ENCODE results near the gene FCN3. TPM values are rescaled to one million over a fixed set of nuclear protein-coding genes. Genes with fewer than 3 reads are reported as not detected.
"Not testable (repeated sequence)": the region's sequence is repeated elsewhere in the genome, so short reads cannot be mapped to it uniquely, and the experiment has no call there.

FCN3 gene
- polyA plus RNA-seq, 3 donors, result 8.8 to 133 (median 63.9) TPM

DNA sequence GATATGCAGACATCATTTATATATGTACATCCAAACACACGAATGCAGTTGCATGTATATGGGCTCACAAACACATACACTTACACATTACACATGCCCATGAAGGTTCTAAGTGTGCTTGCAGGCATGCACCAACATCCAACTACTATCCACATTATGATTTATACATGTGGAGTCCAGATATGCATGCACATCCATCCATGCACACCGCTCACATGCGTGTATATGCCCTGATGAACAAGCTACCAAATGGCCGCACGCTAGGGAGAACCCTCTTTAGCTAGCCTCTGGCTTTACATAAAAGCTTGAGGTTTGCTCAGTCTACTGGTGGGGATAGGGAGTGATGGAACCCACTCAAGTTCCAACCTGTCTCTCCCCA lies 26.3 kb upstream of the FCN3 start:
- 86 to 91% (median 90%) methylated on average over 5 of the region's 5 CpGs for WGBS, 3 donors
- no peak overlapping the region for H3K27ac ChIP-seq (ENCODE audit: low read depth, low read length)

DNA sequence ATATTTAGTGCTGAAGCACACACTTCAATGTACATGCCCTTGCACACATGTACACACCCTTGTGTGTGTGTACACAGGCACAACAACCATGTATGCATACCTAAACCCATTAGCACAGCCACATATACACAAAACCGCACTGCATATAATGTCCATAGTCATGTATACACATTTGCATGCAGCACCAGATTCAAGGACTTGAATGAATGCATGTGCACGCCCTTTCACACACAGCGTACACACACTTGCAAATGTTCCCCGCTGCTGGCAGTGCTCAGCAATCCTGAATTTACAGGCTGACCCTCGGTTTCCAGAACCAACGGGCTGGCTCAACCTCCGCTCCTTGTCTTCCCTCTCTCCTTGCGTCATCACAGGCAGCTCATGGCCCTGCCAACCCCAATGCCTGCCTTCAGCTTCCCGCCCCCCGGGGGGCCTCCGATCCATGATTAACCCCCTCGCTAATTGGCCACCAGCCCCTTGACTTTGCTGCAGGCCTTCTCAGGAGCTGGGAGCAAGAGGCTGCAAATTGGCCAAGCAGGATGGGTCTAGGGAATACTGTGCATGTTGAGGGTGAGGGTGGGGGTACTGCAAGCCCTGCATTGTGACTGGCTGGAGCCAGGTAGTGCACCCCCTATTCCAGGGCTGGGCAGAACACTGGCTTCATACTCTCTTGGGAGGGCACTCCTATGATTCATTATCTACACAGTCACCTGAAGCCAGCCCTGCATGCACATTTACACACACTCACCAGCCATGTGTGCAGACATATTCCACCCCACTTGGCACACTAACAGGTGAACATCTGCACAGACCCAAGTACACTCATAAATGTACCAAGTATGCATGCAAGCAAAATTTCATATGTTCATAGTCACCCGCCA lies 25.7 kb upstream of the FCN3 start:
- 33 to 51% (median 42%) methylated on average over 13 of the region's 13 CpGs for WGBS, 3 donors
- H3K27ac ChIP-seq (ENCODE audit: low read depth, low read length), result no peak overlapping the region

DNA sequence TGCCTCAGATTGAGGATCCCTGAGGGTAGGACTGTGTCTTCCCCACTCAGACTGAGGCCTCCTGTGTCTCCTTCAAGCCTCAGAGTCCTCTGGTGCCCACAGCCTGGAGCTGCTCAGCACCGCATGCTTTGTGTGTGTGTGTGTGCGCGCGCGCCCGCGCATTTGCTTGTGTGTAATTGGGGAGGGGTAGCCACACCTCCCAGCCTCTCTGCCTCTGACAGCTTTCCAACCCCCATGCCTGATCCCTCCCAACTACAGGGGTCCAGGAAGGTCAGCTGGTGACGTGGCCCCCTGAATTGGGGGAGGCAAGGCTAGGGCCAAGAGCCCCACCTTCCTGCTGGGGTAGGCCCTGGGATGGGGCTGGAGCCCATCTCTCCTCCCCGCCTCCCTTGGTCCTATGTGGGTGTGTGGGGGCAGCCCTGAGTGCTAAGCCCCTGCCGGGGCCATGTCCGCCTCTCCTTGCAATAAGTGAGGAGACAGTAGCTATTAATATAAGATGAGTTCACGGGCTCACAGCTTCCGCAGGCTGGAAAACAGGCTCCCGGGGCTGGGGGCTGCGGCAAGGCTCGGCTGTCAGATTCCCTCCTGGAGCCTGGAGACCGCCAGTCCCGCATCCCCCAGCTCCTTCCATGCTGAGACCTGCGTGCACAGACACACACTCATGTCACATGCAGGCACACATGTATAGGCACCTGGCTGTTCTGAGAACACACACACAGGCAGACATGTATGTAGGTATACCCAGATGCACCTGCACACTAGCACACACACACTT lies 24.8 kb upstream of the FCN3 start:
- WGBS, 3 donors, result 36 to 57% (median 54%) methylated on average over 19 of the region's 19 CpGs
- no peak overlapping the region for H3K27ac ChIP-seq (ENCODE audit: low read depth, low read length)

DNA sequence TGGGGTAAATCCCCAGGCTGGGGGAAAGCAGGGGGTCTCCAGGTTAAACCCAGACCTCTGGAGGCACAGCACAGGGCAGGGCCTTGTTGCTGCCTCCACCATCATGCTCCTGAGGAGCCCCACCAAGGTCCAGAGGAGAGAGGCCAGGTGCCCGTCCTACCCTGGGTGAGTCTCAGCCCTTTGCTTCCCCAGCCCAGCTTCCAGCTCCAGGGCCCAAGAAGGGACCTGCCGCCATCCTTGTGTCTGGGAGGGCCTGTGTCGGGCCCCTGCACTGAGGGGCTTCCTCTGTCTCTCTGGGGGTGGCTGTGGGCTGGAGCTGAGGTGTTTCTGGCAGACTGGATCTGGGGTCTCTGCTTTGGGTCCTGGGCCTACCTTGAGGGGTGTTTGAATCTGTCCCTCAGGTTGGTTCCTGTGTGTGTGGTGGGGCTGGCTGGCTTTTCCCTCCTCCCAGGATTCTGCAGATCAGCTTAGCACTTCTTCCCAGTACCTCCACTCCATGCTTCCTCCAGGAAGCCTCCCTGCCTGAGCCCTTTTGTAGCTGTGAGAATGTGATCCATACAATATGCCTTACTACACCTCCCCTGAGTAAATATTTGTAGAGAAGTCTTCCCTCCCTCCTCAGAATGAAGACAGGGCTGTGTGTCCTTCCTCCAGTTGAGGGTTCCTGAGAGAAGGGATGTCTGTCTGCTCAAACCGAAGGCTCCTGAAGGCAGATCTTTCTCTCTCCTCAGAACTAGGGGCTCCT lies 24.0 kb upstream of the FCN3 start:
- 66 to 83% (median 83%) methylated on average over 4 of the region's 4 CpGs for WGBS, 3 donors
- no peak overlapping the region for H3K27ac ChIP-seq (ENCODE audit: low read depth, low read length)

DNA sequence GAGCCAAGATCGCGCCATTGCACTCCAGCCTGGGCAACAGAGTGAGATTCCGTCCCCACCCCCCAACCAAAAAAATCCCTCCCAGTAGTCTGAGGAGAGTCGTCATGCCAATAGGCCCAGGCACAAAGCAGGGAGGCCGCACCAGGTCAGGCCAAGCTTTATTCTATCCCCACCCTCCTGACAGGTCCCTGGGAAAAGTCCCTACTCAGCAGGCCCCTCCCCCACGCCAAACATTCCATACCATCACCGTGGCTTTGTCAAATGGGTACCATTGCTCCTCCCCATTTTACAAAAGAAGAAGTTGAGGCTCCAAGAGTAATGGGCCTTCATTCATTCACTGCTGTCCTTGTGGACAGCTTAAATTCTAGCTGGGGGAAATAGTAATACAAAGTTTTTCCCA lies 23.1 kb upstream of the FCN3 start:
- WGBS, 3 donors, result 68 to 79% (median 79%) methylated on average over 7 of the region's 7 CpGs
- H3K27ac ChIP-seq (ENCODE audit: low read depth, low read length), result no peak overlapping the region

DNA sequence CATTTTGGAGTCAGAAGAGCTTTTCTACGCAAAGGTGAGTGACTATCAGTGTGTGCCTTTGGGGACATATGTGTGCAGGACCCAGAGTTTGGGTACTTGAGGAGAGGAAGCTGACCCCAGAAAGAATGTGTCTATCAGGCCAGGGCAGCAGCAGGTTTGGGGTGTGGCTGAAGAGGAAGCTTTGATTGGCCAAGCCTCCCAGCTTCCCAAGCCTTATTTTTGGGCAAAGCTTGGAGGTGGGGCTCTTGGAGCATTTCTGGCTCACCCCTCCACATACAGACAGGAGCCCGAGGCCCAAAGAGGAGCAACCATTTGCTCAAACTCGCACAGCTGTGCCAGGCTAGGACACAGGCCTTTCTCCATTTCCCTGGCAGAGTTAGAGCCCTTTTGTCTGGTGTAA lies 22.5 kb upstream of the FCN3 start:
- no peak overlapping the region for H3K27ac ChIP-seq (ENCODE audit: low read depth, low read length)
- 67 to 82% (median 70%) methylated on average over 3 of the region's 3 CpGs for WGBS, 3 donors

DNA sequence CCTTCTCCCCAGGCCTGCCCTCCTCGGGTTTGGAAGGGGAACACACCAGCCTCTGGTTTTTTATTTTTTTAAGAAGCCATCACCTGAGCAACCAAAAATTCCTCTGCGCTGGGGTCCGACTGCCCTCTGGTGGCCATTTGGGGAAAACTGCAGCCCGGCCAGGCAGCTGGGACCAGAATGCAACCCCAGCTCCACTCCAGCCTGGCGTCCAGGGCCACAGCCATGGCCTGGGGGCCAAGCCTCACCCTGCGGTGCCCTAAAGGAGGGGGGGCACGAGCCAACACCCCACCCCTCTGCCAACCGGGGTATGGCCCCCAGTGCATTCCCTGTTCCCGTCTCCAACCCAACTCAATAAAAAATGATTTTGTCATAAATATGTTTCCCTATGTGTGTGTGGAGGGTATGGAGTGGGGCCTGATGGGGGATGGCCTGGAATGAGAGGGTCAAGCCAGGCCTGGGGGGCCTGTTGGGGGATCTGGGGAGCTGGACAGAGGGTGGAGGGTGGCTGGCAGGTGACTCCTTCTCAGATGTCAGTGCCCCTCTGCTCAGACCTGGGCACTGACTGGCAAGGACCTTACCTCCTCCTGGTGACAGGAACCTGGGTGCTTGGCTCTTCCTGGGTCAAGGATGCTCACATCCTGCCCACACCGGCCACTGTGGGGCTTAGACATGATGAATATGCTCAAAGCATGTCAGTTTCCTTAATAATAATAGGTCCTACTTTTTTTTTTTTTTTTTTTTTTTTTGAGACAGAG lies 21.0 kb upstream of the FCN3 start:
- no peak overlapping the region for H3K27ac ChIP-seq (ENCODE audit: low read depth, low read length)

DNA sequence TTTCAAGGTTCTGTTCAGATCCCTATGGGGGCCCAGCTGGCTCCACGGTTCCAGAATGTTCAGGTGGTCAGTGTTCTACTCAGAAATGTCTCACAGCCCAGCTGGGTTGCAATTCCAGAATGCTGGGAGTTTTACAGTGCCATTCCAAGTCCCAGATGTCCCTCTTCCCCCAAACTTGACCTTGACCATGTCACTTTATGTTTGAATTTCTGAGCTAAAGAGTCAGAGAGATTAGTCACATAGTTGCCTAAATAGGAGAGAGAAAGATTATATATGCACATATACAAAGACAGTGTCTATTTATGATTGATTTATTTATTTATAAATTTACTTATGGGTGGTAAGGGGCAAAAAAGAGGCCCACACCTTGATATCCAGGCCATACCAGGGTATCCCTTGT lies 20.3 kb upstream of the FCN3 start:
- 61 to 75% (median 64%) methylated on average over 1 of the region's 1 CpG for WGBS, 3 donors

More for the DNA sequence above, 21.0 kb upstream of the FCN3 start:
- 5 to 7% (median 6%) methylated on average over 9 to 10 of the region's 10 CpGs for WGBS, 3 donors

DNA sequence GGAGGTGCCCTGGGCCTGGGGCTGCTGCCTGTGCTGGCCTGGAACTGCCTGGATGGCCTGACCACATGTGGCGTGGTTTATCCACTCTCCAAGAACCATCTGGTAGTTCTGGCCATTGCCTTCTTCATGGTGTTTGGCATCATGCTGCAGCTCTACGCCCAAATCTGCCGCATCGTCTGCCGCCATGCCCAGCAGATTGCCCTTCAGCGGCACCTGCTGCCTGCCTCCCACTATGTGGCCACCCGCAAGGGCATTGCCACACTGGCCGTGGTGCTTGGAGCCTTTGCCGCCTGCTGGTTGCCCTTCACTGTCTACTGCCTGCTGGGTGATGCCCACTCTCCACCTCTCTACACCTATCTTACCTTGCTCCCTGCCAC lies 19.6 kb upstream of the FCN3 start:
- no peak overlapping the region for H3K27ac ChIP-seq (ENCODE audit: low read depth, low read length)
- WGBS, 3 donors, result 94 to 97% (median 95%) methylated on average over 9 of the region's 9 CpGs

More for the DNA sequence above, 20.3 kb upstream of the FCN3 start:
- no peak overlapping the region for H3K27ac ChIP-seq (ENCODE audit: low read depth, low read length)

DNA sequence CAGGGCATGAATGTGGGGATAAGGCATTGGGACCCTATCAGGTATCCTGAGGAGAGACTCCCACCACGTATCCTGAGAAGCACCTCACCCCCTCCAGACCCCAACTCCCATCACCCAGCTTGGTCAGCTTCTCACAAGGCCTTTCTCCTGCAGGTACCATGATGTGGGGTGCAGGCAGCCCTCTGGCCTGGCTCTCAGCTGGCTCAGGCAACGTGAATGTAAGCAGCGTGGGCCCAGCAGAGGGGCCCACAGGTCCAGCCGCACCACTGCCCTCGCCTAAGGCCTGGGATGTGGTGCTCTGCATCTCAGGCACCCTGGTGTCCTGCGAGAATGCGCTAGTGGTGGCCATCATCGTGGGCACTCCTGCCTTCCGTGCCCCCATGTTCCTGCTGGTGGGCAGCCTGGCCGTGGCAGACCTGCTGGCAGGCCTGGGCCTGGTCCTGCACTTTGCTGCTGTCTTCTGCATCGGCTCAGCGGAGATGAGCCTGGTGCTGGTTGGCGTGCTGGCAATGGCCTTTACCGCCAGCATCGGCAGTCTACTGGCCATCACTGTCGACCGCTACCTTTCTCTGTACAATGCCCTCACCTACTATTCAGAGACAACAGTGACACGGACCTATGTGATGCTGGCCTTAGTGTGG lies 19.1 kb upstream of the FCN3 start:
- WGBS, 3 donors, result 92 to 96% (median 95%) methylated on average over 16 to 18 of the region's 18 CpGs
- H3K27ac ChIP-seq (ENCODE audit: low read depth, low read length), result no peak overlapping the region

DNA sequence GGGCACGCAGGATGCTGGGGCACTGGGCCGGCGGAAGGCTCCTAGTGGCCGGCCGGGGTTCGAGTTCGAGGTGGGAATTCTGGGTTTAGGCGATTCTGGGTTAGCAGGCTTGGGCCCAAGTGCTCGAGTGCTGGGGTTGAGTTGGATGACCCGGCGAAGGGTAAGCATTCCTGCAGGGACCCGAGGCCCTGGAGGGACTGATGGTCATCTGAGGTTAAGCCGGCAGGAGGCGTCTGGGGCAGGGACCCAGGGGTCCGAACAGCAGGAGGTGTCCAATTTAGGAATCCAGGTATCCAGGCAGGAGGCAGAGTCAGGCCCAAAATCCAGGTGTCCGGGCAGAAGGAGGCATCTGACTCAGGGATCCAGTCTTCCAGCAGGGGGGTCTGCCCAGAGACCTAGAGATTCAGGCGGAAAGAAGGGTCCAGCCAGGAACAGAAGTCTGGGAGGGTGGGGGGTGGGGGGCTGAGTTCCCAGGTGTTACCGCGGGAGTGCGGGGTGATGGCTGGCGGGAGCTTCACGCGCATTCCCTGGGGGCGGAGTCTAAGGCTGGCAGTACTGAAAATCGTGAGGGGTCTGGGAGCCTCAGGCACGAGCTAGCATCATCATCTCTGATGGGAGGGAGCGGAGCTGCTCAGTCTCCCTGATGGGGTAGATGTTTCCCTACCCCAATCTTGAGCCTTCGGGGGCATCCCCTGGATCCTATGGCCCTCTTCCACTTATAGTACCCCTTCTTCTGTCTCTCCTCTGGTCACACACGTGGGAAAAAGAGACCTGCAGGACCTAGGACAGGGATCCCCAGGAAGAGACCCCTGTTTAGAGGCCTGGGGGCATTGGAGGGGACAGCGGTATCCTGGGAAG lies 18.4 kb upstream of the FCN3 start:
- WGBS, 3 donors, result 38 to 43% (median 41%) methylated on average over 27 to 30 of the region's 30 CpGs
- no peak overlapping the region for H3K27ac ChIP-seq (ENCODE audit: low read depth, low read length)

DNA sequence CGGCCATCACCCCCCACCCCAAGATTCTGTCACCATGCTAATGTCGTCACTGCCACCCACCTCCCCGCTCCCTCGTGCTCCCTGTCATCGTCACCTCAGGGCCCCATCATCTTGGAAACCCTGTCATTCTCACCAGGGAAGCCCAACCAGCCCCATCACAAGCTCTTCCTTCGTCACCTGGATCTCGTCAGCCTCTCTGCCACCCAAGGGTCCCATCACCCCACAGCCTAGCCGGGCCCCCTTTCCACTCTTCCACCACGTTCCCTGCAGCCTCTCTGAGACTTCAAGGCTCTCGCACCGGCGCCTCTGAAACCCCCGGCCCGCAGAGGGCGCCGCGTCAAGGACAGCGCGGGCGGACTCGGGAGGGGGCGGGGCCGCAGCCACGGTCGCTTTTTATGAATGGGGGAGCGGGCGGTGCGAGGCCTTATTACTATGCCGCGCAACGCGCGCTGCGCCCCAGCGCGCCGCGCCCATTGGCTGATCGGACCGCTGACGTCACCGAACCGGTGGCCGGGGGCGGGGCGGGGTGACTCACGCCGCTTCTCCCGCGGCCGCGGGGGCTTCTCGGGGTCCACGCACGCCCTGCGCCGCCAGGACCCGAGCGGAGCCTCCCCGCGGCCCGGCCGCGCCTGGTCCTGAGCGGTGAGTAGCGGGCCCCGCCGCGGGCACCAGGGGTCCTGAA lies 17.6 kb upstream of the FCN3 start, which contains the start of gene GPR3:
Gene GPR3 (plus strand): TSS at position 527 of the 682 bp plus-strand sequence. CDS start 1,177 bp downstream, outside the sequence.
- 2% methylated on average over 59 to 69 of the region's 69 CpGs for WGBS, 3 donors
- H3K27ac ChIP-seq (ENCODE audit: low read depth, low read length), result no peak within 1 kb of the TSS

DNA sequence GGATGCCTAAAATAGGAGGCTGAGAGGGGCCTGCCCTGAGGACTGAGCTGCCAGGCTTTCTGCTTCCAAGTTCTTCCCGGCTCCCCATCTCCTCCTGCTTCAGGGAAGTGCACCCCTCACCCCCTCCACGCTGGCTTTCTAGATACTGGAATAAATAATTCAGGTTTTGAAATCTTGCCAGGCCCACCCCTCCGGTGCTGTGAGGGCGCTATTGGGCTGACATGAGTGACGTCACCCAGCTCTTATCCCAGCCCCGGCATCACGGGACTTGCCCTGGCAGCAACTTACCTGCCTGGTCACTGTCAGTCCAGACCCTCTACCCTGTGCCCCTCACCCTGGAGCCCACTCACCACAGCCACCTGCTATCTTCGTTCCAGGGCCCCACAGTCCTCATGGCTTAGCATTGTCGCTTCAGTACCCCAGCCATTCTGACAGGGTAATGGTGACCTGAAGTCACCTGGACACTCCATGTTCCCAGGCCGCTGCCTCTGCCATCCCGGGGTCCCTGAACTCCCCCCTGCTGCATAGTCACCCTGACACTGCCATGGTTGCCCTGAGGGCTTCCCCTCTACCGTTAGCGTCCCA lies 17.0 kb upstream of the FCN3 start:
- 3 to 10% (median 7%) methylated on average over 13 of the region's 13 CpGs for WGBS, 3 donors
- H3K27ac ChIP-seq (ENCODE audit: low read depth, low read length), result no peak overlapping the region

DNA sequence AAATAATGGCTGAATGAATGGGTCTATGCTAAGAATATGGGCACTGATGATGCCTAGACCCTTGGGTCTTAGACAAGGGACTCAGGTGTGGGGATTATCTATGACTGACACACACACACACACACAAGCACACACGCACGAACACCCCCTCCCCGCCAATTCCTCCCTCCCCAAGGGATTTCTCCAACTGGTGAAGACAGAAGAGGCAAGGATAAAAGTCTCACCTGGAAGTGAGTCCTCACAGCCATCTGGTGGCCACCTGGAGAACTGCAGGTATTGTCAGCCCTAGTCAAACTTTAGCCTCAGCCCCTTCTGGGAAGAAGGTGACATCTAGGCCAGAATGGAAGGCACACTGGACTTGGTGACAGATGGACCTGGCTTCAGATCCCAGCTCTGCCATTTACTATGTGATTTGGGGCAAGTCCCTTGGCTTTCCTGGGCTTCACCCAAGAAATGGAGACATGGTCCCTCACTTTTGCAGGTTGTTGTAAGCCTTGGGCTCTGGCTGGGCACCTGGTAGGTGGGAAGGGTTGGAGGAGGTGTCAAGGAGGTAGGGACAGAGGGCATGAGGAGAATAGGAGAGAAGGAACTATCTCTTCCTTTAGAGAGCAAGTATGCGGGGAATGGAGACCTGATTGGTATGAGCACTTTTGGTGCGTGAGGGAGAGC lies 13.8 kb upstream of the FCN3 start:
- 35 to 41% (median 41%) methylated on average over 5 of the region's 5 CpGs for WGBS, 3 donors
- H3K27ac ChIP-seq (ENCODE audit: low read depth, low read length), result no peak overlapping the region

DNA sequence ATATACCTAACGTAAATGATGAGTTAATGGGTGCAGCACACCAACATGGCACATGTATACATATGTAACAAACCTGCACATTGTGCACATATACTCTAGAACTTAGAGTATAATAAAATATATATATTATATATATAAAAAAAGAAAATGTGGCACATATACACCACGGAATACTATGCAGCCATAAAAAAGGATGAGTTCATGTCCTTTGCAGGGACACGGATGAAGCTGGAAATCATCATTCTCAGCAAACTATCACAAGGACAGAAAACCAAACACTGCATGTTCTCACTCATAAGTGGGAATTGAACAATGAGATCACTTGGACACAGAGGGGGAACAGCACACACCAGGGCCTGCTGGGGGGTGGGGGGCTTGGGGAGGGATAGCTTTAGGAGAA lies 10.2 kb upstream of the FCN3 start:
- not testable (repeated sequence) for H3K27ac ChIP-seq (ENCODE audit: low read depth, low read length)
- WGBS, 3 donors, result 88 to 95% (median 90%) methylated on average over 3 of the region's 3 CpGs

DNA sequence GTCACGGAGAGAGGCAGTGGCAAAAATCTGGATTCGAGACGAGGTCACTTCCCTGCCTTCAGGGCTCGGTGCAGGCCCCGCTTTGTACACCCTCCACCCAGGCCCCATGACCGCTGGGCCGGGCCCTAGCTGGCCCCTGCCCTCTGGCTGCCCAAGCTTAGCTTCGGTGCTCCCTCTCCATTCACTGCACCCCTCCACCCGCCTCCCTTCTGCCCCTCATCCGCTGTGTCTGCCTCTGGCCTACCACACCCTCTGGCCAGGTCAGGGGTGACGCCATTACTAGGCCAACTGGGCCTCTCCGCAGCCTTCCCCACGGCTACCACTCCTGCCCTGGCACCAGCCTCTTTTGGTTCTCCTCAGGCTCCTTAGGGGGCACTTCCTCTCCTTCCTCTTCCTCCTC lies 9.0 kb upstream of the FCN3 start:
- no peak overlapping the region for H3K27ac ChIP-seq (ENCODE audit: low read depth, low read length)
- WGBS, 3 donors, result 84 to 91% (median 87%) methylated on average over 12 to 13 of the region's 13 CpGs

Measured in adipose tissue (tissue), 3 donors.